Measurements from ENCODE around the gene NPEPL1.

DNA sequence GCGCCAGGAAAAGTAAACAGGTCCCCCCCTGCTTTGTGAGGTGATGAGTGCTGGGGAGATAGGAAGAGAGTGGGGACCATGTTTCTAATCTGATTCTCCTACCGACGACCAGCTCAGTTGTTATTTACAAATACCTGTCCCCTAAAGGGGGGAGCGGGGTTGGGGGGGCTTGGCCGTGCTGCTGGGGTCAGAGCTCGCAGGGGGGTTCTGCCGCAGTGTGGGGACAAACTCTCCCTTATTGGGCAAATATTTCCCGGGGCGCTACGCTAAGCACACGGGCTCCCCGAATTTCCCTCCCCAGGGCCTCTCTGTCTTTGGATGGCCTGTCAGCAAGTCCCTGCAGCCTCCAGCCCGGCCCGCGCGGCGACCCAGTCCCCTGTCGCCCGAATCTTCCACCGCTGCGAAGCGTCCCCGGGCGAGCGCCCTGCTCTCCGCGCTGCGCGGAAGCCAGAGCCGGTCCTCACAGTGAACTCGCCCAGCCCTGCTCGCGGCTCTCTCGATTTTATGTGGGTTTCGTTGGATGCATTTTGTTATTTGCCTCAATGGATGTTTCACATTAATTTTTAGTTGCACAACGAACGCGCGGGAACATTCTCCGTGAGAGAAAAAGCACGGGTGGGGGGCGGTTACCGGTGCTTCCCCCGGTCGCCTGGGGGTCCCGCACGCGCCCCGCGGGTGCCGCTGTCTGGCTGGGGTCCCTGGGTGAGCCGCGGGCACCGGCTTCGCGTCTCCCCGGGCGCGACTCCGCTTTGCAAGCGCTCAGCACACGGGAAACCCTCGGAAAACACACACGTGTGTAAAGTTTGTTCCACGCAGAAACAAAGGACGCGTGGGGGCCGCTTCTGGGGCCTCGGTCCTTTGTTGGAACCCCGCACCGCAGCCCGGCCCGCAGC is 43.1 kb upstream of the NPEPL1 start:
- TF ChIP-seq CTCF (IDR thresholded peaks at IDR 0.05) (no peak), POLR2A (IDR thresholded peaks at IDR 0.05) (no peak)
